ENCODE results near the gene SMCO2.

DNA sequence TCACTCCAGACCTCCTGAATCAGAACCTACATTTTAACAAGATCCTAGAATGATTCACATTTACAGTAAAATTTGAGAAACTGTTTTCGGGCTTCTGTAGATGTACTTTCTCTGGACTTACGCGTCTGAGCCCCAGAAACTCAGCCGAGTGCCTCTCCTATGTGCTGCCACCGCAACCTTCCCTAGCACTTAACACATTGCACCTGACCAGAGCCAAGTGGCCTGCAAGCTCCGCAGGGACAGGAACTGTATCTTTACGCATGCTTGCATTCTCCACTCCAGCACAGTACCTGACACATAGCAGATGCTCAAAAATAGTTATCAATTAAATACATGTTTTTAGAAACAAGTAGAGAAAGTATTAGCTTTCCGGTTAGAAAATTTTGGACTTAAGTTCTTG lies 1.2 kb downstream of the SMCO2 start:
- TF ChIP-seq, protein P1, sequence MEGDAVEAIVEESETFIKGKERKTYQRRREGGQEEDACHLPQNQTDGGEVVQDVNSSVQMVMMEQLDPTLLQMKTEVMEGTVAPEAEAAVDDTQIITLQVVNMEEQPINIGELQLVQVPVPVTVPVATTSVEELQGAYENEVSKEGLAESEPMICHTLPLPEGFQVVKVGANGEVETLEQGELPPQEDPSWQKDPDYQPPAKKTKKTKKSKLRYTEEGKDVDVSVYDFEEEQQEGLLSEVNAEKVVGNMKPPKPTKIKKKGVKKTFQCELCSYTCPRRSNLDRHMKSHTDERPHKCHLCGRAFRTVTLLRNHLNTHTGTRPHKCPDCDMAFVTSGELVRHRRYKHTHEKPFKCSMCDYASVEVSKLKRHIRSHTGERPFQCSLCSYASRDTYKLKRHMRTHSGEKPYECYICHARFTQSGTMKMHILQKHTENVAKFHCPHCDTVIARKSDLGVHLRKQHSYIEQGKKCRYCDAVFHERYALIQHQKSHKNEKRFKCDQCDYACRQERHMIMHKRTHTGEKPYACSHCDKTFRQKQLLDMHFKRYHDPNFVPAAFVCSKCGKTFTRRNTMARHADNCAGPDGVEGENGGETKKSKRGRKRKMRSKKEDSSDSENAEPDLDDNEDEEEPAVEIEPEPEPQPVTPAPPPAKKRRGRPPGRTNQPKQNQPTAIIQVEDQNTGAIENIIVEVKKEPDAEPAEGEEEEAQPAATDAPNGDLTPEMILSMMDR (IDR thresholded peaks at IDR 0.05 in 2 of 3, conservative IDR thresholded peaks at IDR 0.05 in 1 of 3; ENCODE audit: borderline replicate concordance in 1 of 3, insufficient read depth in 1 of 3, low read depth in 2 of 3, low read length in 2 of 3) = no peak
- TF ChIP-seq EGR1 (IDR thresholded peaks at IDR 0.05; ENCODE audit: low read depth) (no peak), SP1 (IDR thresholded peaks at IDR 0.05; ENCODE audit: low read depth) (no peak), EZH2 (IDR thresholded peaks at IDR 0.05) (no peak), POLR2A (IDR thresholded peaks at IDR 0.05; ENCODE audit: borderline replicate concordance, extremely low read depth, insufficient read depth, insufficient read length) (no peak), ZNF274 (IDR thresholded peaks at IDR 0.05; ENCODE audit: low read depth, low read length) (no peak)
- TF ChIP-seq, protein P2, sequence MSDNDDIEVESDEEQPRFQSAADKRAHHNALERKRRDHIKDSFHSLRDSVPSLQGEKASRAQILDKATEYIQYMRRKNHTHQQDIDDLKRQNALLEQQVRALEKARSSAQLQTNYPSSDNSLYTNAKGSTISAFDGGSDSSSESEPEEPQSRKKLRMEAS (IDR thresholded peaks at IDR 0.05) = no peak
